Heart right ventricle (tissue), 16 donors: ENCODE data around the gene UBE3A. TPM values are rescaled to one million over a fixed set of nuclear protein-coding genes. Genes with fewer than 3 reads are reported as not detected.

ENCODE experiments used
- ATAC-seq, 8 donors: fragments of 200-7000 bp; cut with Tn5 transposase; one replicate each; pipeline ENCODE4 v1.9.1; 2020; ENCODE audit warnings: mild to moderate bottlenecking in 8 of 8, moderate library complexity in 8 of 8, moderate number of reproducible peaks in 1 of 8
- DNase-seq, 2 donors: peaks; one replicate each; pipeline ENCODE4 v3.0.0-alpha.2; 2020
- H3K27ac ChIP-seq, 10 donors: fragments of 200-600 bp; sonication (generic) in 2 of 10; one replicate each; pipeline versions ENCODE4 v1.5.0 to v1.8.0; 2020 to 2022; ENCODE audit warnings: mild to moderate bottlenecking in 3 of 10
- H3K27me3 ChIP-seq, 7 donors: fragments of 200-600 bp; one replicate each; pipeline ENCODE4 v1.8.0; 2021 to 2022; ENCODE audit warnings: mild to moderate bottlenecking in 2 of 7
- H3K36me3 ChIP-seq, 9 donors: fragments of 200-600 bp; sonication (generic) in 1 of 9; one replicate each; pipeline versions ENCODE4 v1.5.0 to v1.8.0; 2020 to 2022; ENCODE audit warnings: mild to moderate bottlenecking in 2 of 9
- H3K4me1 ChIP-seq, 9 donors: fragments of 200-600 bp; sonication (generic) in 1 of 9; one replicate each; pipeline versions ENCODE4 v1.5.0 to v1.8.0; 2020 to 2022; ENCODE audit warnings: mild to moderate bottlenecking in 4 of 9
- H3K4me3 ChIP-seq, 10 donors: fragments of 200-600 bp; sonication (generic) in 2 of 10; one replicate each; pipeline versions ENCODE4 v1.5.0 to v1.8.0; 2020 to 2022; ENCODE audit warnings: mild to moderate bottlenecking in 7 of 10, moderate library complexity in 2 of 10
- H3K9me3 ChIP-seq, 11 donors: fragments of 200-600 bp in 10 of 11; sonication (generic) in 2 of 11; one replicate each; pipeline versions ENCODE4 v1.5.0 to v1.8.0; 2013 to 2022; ENCODE audit warnings: mild to moderate bottlenecking in 2 of 11, control low read depth in 1 of 11, moderate library complexity in 1 of 11
- WGBS, 2 donors: extraction: QIAGEN DNeasy Blood & Tissue Kit; methylation state at CpG; one replicate each; pipeline ENCODE4 v1.1.7; 2013; ENCODE audit warnings: inconsistent platforms in 1 of 2; 5-methylcytosine and 5-hydroxymethylcytosine counted together
- intact Hi-C, 10 donors: fragments of 100-400 bp; cut with DNase I; formaldehyde crosslinking; loops; one replicate each; pipeline versions ENCODE4 v1.11.1 to v1.14.2; 2022
- polyA plus RNA-seq, 2 donors: library from polyadenylated mRNA; stranded (reverse); fragments of 200-250 nt; gene quantifications; one replicate each; pipeline ENCODE4 v1.2.3, GENCODE V29; 2013
- total RNA-seq, 10 donors: library from RNA; stranded (reverse); fragmentation: NEBNext Ultra II Directional in 3 of 10; extraction: Animal tissue kit (Norgen Biotek cat#: 25700) in 3 of 10; gene quantifications; one replicate each; pipeline versions ENCODE4 v1.2.1 to v1.2.4, GENCODE V29; 2021 to 2023
- TF ChIP-seq, protein P1 (sequence below), 9 donors: fragments of 200-600 bp; sonication (generic) in 2 of 9; IDR thresholded peaks; one replicate each; pipeline versions ENCODE4 v1.5.0 to v1.8.0; 2021 to 2022; ENCODE audit warnings: antibody characterized with exemption in 9 of 9, mild to moderate bottlenecking in 5 of 9, moderate library complexity in 1 of 9
- donor health status: Arrhythmogenic right ventricular cardiomyopathy.
- donor health status: ischemic (EF 13 %, LVEDD 7.1; RV severe dilation, severe dysfunction).
- donor health status: healthy with polysubstance abuse.
- donor health status: DM: no; HTN: yes; CAD: no.
- donor health status: DM: no; HTN: no; CAD: no.
- donor health status: ischemic (EF 25% LVEDD 6.9; RV normal size, moderate dysfunction).
- donor health status: ischemic (EF 25% LVEDD 5.7; RV mildly dilated, moderate dysfunction).
- donor health status: healthy.
- donor health status: DM: yes; HTN: yes; CAD: no.
- donor health status: Ischemic cardiomyopathy.
- donor health status: ischemic (EF 35%, LVEDD 5.7; RV mildly dilated, moderate dysfunction).
- donor health status: nonischemic (EF 11% LVEDD 7.7; RV severe dilation, severe dysfunction).
- donor health status: DM: yes; HTN: yes; CAD: no.
- donor health status: PGD.
- donor health status: ischemic (EF 29% LVEDD 5.4; RV normal size, mild dysfunction).
- donor health status: nonischemic (EF 23%, LVEDD 6.1; RV moderate dilation, normal function).

Gene UBE3A
- total and polyA plus RNA-seq, 12 donors: 24.2 to 146 (median 108) TPM

DNA sequence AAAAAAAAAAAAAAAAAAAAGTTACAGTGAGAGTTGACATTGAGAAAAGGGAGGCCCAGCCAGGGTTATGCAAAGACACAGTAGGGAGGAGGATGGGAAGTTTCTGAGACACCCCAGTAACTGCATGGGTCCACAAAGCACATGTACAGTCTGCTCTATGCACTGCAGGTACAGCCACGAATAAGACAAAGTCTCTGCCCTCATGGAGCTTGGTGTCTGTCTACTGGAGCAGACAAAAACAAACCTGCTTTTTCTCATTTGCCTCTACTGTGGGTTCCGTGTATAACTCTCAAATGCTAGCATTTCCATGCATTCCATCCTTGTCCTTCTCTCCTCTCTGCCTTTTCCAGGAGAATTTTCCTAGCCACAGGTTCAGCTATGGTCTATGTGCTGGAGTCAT, 107.4 kb downstream of the UBE3A start:
- Histone ChIP-seq H3K4me1 (no peaks in the 10 kb centered on the region), H3K27ac (no peak overlapping the region), H3K27me3 (no peaks in the 10 kb centered on the region), H3K36me3 (peaks cover 0 to 33% (median 6%) of the 10 kb centered on the region in 9 donors), H3K9me3 (peaks cover 0 to 9% (median 0%) of the 10 kb centered on the region in 11 donors), H3K4me3 (no peak overlapping the region)
- TF ChIP-seq, protein P1, sequence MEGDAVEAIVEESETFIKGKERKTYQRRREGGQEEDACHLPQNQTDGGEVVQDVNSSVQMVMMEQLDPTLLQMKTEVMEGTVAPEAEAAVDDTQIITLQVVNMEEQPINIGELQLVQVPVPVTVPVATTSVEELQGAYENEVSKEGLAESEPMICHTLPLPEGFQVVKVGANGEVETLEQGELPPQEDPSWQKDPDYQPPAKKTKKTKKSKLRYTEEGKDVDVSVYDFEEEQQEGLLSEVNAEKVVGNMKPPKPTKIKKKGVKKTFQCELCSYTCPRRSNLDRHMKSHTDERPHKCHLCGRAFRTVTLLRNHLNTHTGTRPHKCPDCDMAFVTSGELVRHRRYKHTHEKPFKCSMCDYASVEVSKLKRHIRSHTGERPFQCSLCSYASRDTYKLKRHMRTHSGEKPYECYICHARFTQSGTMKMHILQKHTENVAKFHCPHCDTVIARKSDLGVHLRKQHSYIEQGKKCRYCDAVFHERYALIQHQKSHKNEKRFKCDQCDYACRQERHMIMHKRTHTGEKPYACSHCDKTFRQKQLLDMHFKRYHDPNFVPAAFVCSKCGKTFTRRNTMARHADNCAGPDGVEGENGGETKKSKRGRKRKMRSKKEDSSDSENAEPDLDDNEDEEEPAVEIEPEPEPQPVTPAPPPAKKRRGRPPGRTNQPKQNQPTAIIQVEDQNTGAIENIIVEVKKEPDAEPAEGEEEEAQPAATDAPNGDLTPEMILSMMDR (IDR thresholded peaks at IDR 0.05): no peak
- intact Hi-C loops: loop anchor here in 1 of 10 donors (10.0 kb wide), 1 partner anchor 57 kb away; no protein-coding TSS in a partner anchor
- peak in 1 of 8 donors; percentile 36 for ATAC-seq
- no peak for DNase-seq
- WGBS, 2 donors: 99 to 100% methylated on average over 2 of the region's 2 CpGs

DNA sequence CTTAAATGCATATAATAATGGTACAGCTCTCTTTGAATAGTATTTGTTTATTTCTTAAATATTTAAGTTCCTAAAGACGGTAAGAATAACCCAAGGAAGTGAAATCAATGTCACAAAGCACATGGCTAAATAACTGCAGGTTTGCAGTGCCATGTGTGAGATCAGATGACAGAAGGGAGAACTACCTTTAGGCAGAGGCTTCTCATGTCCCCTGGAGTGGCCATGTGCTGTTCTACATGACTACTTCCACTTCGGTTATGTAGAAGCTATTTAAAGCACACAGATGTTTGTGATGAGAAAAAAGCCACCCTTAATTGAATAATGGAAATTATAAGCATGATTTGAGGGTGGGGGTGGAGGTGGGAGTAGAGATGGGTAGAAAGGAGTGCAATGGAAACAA, 109.1 kb downstream of the UBE3A start:
- H3K4me3 ChIP-seq: no peak overlapping the region
- peaks cover 0 to 6% (median 0%) of the 10 kb centered on the region in 9 donors for H3K4me1 ChIP-seq
- no peak for DNase-seq
- TF ChIP-seq, protein P1 (IDR thresholded peaks at IDR 0.05): no peak
- WGBS, 2 donors: 63 to 75% methylated on average over 2 of the region's 2 CpGs
- H3K27me3 ChIP-seq: no peaks in the 10 kb centered on the region
- peaks cover 0 to 24% (median 6%) of the 10 kb centered on the region in 9 donors for H3K36me3 ChIP-seq
- no peak for ATAC-seq
- peaks cover 0 to 9% (median 0%) of the 10 kb centered on the region in 11 donors for H3K9me3 ChIP-seq
- H3K27ac ChIP-seq: no peak overlapping the region
- intact Hi-C loops: loop anchor here in 1 of 10 donors (10.0 kb wide), 1 partner anchor 55 kb away; no protein-coding TSS in a partner anchor

DNA sequence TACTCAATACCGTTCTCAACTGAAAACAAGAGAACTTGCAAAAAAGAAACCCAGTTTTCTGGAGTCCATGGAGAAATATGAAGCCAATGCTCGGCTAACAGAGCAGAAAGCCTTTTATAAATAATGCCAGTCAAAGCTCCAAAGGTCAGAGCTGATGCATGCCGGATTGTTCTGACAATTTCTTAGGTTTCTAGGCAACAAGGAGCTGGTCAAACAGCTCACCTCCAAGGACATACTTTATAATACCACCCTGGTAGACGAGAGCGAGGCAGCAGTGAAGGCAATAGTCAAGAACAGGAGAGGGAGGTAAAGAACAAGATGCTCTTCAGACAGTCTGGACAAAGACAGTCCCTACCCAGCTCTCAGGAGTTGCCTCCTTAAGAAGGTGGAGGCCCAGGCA, 111.1 kb downstream of the UBE3A start:
- Histone ChIP-seq H3K27ac (no peak overlapping the region), H3K36me3 (peaks cover 0 to 7% (median 0%) of the 10 kb centered on the region in 9 donors), H3K4me1 (peaks cover 0 to 6% (median 0%) of the 10 kb centered on the region in 9 donors), H3K4me3 (no peak overlapping the region), H3K9me3 (peaks cover 0 to 2% (median 0%) of the 10 kb centered on the region in 11 donors), H3K27me3 (no peaks in the 10 kb centered on the region)
- intact Hi-C loops: no loop called here
- TF ChIP-seq, protein P1 (IDR thresholded peaks at IDR 0.05): no peak
- ATAC-seq: no peak
- WGBS, 2 donors: 92 to 95% methylated on average over 5 of the region's 5 CpGs
- DNase-seq: no peak

DNA sequence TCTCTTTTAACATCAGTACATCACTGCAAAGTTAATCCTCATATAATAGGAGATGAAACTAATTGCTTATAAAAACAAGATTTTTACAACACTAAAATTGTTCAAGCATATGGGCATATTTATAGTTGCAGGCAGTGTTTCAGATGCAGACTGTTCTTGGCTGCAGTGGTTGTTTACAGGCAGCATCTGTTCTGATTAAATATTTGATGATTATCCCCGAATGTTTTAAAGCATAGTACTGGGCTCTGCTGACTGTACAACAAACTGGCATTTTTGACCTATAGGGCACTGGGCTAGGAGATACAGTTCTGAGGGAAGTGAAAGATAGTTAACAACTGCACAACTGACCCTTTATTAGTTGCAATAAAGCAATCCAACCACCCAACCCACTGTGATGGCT, 113.6 kb downstream of the UBE3A start:
- intact Hi-C loops: no loop called here
- no peak for DNase-seq
- Histone ChIP-seq H3K27me3 (no peaks in the 10 kb centered on the region), H3K4me3 (no peak overlapping the region), H3K27ac (no peak overlapping the region), H3K36me3 (peaks cover 0 to 5% (median 0%) of the 10 kb centered on the region in 9 donors), H3K4me1 (peaks cover 0 to 6% (median 0%) of the 10 kb centered on the region in 9 donors), H3K9me3 (peaks cover 0 to 26% (median 9%) of the 10 kb centered on the region in 11 donors)
- TF ChIP-seq, protein P1 (IDR thresholded peaks at IDR 0.05): no peak
- 44 to 51% methylated on average over 1 of the region's 1 CpG for WGBS, 2 donors
- ATAC-seq: peak in 1 of 8 donors; percentile 38
